GM15510 (cell line): ENCODE results near the gene UBAC1.
A peak's percentile ranks its signal among the peaks of the same experiment; 100 is the strongest.

Source experiments
- POLR2A ChIP-seq: IDR thresholded peaks from 3 replicates; pipeline ENCODE4 v1.6.1; 2011; ENCODE audit warnings: borderline replicate concordance; ENCODE audit not compliant: insufficient read length; ENCODE audit errors: extremely low read depth

UBAC1 gene

GRCh38 chr9:135910757-135911156 lies 50.4 kb downstream of the UBAC1 start:
- no peak for TF ChIP-seq POLR2A

GRCh38 chr9:135910216-135910615 lies 51.0 kb downstream of the UBAC1 start:
- no peak for TF ChIP-seq POLR2A

- no peak for TF ChIP-seq POLR2A
Measured at GRCh38 chr9:135909371-135909770, 51.8 kb downstream of the UBAC1 start.

- no peak for TF ChIP-seq POLR2A
Measured at GRCh38 chr9:135908754-135909204, 52.4 kb downstream of the UBAC1 start.

GRCh38 chr9:135908093-135908753 lies 53.0 kb downstream of the UBAC1 start:
- TF ChIP-seq POLR2A, result no peak

GRCh38 chr9:135907431-135908092 lies 53.6 kb downstream of the UBAC1 start, which contains the start of gene CAMSAP1:
Gene CAMSAP1 (minus strand): TSS chr9:135907546. CDS start chr9:135907159, 387 bp downstream.
- peak; percentile 83 for TF ChIP-seq POLR2A

GRCh38 chr9:135907006-135907430 lies 54.2 kb downstream of the UBAC1 start:
- TF ChIP-seq POLR2A, result no peak

- no peak for TF ChIP-seq POLR2A
Measured at GRCh38 chr9:135906291-135907005, 54.7 kb downstream of the UBAC1 start.

GRCh38 chr9:135905380-135906258 lies 55.6 kb downstream of the UBAC1 start:
- TF ChIP-seq POLR2A, result no peak

- no peak for TF ChIP-seq POLR2A
Measured at GRCh38 chr9:135903786-135904520, 57.2 kb downstream of the UBAC1 start.

GRCh38 chr9:135903358-135903656 lies 57.9 kb downstream of the UBAC1 start:
- TF ChIP-seq POLR2A, result no peak

GRCh38 chr9:135902655-135903357 lies 58.4 kb downstream of the UBAC1 start:
- no peak for TF ChIP-seq POLR2A

GRCh38 chr9:135901826-135902225 lies 59.3 kb downstream of the UBAC1 start:
- TF ChIP-seq POLR2A, result no peak
